Pancreas (tissue), 10 donors: ENCODE data around the gene HMGXB3. TPM values are rescaled to one million over a fixed set of nuclear protein-coding genes. Genes with fewer than 3 reads are reported as not detected.
"Not testable (repeated sequence)": the region's sequence is repeated elsewhere in the genome, so short reads cannot be mapped to it uniquely, and the experiment has no call there.

ENCODE experiments used
- ATAC-seq, 4 donors: fragments of 200-7000 bp; cut with Tn5 transposase; one replicate each; pipeline versions ENCODE4 v1.8.0 to v1.9.1; 2020; ENCODE audit warnings: mild to moderate bottlenecking in 4 of 4, moderate library complexity in 4 of 4
- DNase-seq, 6 donors: peaks; one replicate each; pipeline ENCODE4 v3.0.0-alpha.2; 2020
- FAIRE-seq: peaks from 2 replicates; lab custom pipeline; 2012; peaks lifted over from hg19 to GRCh38; lab: Jason Lieb, UNC
- H3K27ac ChIP-seq, 4 donors: fragments of 200-600 bp; sonication (generic); 1 replicate in 3 of 4; 2 replicates in 1 of 4; pipeline versions ENCODE4 v1.5.0 to v1.8.0; 2020
- H3K27me3 ChIP-seq, 4 donors: fragments of 200-600 bp; one replicate each; pipeline ENCODE4 v1.8.0; 2021
- H3K36me3 ChIP-seq, 3 donors: fragments of 200-600 bp; sonication (generic) in 1 of 3; one replicate each; pipeline versions ENCODE4 v1.5.0 to v1.8.0; 2020 to 2021
- H3K4me1 ChIP-seq, 3 donors: fragments of 200-600 bp; one replicate each; pipeline ENCODE4 v1.8.0; 2021
- H3K4me3 ChIP-seq, 4 donors: fragments of 200-600 bp; sonication (generic) in 2 of 4; one replicate each; pipeline versions ENCODE4 v1.5.0 to v1.8.0; 2020 to 2021
- H3K9me3 ChIP-seq, 4 donors: fragments of 200-600 bp; one replicate each; pipeline ENCODE4 v1.8.0; 2021
- WGBS, 2 donors: extraction: QIAGEN DNeasy Blood & Tissue Kit; methylation state at CpG; one replicate each; pipeline ENCODE4 v1.1.7; 2013; 5-methylcytosine and 5-hydroxymethylcytosine counted together
- intact Hi-C, 3 donors: fragments of 100-400 bp; cut with DNase I; formaldehyde crosslinking; loops; one replicate each; pipeline versions ENCODE4 v1.11.1 to v1.14.2; 2022
- polyA plus RNA-seq, 2 donors: library from polyadenylated mRNA; stranded (reverse); fragments of 200-250 nt; gene quantifications; one replicate each; pipeline ENCODE4 v1.2.3, GENCODE V29; 2013
- total RNA-seq, 6 donors: library from RNA; stranded (reverse); fragmentation: NEBNext Ultra II Directional in 4 of 6; extraction: Animal tissue kit (Norgen Biotek cat#: 25700) in 4 of 6; gene quantifications; one replicate each; pipeline versions ENCODE4 v1.2.1 to v1.2.4, GENCODE V29; 2021 to 2023
- TF ChIP-seq, protein P1 (sequence below), 4 donors: fragments of 200-600 bp; sonication (generic) in 3 of 4; IDR thresholded peaks; one replicate each; pipeline versions ENCODE4 v1.5.0 to v1.8.0; 2021; ENCODE audit warnings: antibody characterized with exemption in 4 of 4
- donor health status: healthy with polysubstance abuse.
- donor health status: DM: no; HTN: no; CAD: no; lungs with moderate emphysema.
- donor health status: DM: no; HTN: no; CAD: no.
- donor health status: control.
- donor health status: control.
- donor health status: Bipolar disorder and iron deficiency.
- donor health status: DM: yes; HTN: yes; CAD: no.
- donor health status: DM: no; HTN: no; CAD: no.
- donor health status: DM: no; HTN: no; CAD: no.
- donor health status: DM: yes; HTN: yes; CAD: no.

Gene HMGXB3
- total and polyA plus RNA-seq, 8 donors = 8.6 to 21.4 (median 12.8) TPM

GRCh38 chr5:150022681-150023080 lies 22.1 kb downstream of the HMGXB3 start:
- FAIRE-seq = no peak
- DNase-seq = no peak
- Histone ChIP-seq H3K36me3 (peaks cover 11 to 58% (median 20%) of the 10 kb centered on the region in 3 donors), H3K27me3 (no peaks in the 10 kb centered on the region), H3K4me3 (no peak overlapping the region), H3K27ac (peak overlapping the region in 1 of 4 donors; percentile 12), H3K9me3 (no peaks in the 10 kb centered on the region), H3K4me1 (no peaks in the 10 kb centered on the region)
- intact Hi-C loops = no loop called here
- 93 to 97% methylated on average over 2 of the region's 2 CpGs for WGBS, 2 donors
- no peak for ATAC-seq
- TF ChIP-seq, protein P1, sequence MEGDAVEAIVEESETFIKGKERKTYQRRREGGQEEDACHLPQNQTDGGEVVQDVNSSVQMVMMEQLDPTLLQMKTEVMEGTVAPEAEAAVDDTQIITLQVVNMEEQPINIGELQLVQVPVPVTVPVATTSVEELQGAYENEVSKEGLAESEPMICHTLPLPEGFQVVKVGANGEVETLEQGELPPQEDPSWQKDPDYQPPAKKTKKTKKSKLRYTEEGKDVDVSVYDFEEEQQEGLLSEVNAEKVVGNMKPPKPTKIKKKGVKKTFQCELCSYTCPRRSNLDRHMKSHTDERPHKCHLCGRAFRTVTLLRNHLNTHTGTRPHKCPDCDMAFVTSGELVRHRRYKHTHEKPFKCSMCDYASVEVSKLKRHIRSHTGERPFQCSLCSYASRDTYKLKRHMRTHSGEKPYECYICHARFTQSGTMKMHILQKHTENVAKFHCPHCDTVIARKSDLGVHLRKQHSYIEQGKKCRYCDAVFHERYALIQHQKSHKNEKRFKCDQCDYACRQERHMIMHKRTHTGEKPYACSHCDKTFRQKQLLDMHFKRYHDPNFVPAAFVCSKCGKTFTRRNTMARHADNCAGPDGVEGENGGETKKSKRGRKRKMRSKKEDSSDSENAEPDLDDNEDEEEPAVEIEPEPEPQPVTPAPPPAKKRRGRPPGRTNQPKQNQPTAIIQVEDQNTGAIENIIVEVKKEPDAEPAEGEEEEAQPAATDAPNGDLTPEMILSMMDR (IDR thresholded peaks at IDR 0.05) = no peak

DNA sequence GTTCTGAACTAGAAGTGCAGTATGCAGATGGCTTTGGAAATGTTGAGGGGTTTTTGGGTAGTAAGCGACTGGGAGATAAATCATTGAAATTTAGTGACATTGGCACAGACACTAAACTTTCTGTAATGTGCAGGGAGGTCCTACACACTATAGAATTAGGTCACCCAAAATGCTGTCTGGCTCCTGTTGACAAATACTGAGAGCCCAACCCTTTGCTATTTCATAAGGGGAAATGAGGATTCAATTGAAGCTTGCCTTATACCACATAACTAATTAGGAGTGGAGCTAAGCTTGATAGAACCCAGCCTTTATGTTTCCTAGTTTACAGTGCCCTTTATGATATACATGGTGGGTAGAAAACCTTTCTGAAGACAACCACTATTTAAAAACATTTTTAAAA lies 22.6 kb downstream of the HMGXB3 start:
- Histone ChIP-seq H3K36me3 (peaks cover 11 to 58% (median 20%) of the 10 kb centered on the region in 3 donors), H3K9me3 (no peaks in the 10 kb centered on the region), H3K27ac (no peak overlapping the region), H3K4me1 (no peaks in the 10 kb centered on the region), H3K27me3 (no peaks in the 10 kb centered on the region), H3K4me3 (no peak overlapping the region)
- no peak for ATAC-seq
- TF ChIP-seq, protein P1 (IDR thresholded peaks at IDR 0.05) = no peak
- DNase-seq = no peak
- intact Hi-C loops = no loop called here
- FAIRE-seq = no peak
- WGBS, 2 donors = 95 to 100% methylated on average over 1 of the region's 1 CpG

GRCh38 chr5:150024346-150024984 lies 23.9 kb downstream of the HMGXB3 start:
- 82 to 90% methylated on average over 9 of the region's 9 CpGs for WGBS, 2 donors
- no peak overlapping the region for H3K4me3 ChIP-seq
- H3K27me3 ChIP-seq = no peaks in the 10 kb centered on the region
- no peaks in the 10 kb centered on the region for H3K9me3 ChIP-seq
- TF ChIP-seq, protein P1 (IDR thresholded peaks at IDR 0.05) = no peak
- H3K36me3 ChIP-seq = peaks cover 4 to 48% (median 14%) of the 10 kb centered on the region in 3 donors
- no peak for ATAC-seq
- no peaks in the 10 kb centered on the region for H3K4me1 ChIP-seq
- DNase-seq = no peak
- intact Hi-C loops = no loop called here
- FAIRE-seq = no peak
- H3K27ac ChIP-seq = no peak overlapping the region

DNA sequence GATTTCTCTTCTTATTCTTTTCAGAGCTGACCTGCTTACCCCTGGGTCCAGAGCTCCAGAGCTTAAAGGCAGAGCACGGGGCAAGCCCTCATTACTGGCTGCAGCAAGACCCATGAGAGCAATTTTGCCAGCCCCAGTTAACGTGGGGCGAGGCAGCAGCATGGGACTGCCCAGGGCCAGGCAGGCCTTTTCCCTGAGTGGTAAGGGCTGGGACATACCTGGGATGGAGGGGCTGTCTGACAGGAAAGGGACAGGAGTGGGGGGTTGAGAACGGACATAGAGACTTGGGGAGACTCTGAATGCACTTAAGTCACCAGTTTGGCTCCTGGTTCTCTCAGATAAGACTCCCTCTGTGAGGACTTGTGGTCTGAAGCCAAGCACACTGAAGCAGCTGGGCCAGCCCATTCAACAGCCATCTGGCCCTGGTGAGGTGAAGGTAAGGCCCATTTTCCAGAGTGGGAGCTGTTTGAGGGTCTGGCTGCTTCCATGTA lies 26.2 kb downstream of the HMGXB3 start:
- H3K4me1 ChIP-seq = no peaks in the 10 kb centered on the region
- TF ChIP-seq, protein P1 (IDR thresholded peaks at IDR 0.05) = no peak
- no peak for DNase-seq
- no peak overlapping the region for H3K4me3 ChIP-seq
- WGBS, 2 donors = 93 to 96% methylated on average over 4 of the region's 4 CpGs
- no peak for ATAC-seq
- intact Hi-C loops = no loop called here
- no peaks in the 10 kb centered on the region for H3K9me3 ChIP-seq
- H3K27me3 ChIP-seq = no peaks in the 10 kb centered on the region
- no peak overlapping the region for H3K27ac ChIP-seq
- H3K36me3 ChIP-seq = peaks cover 4 to 54% (median 17%) of the 10 kb centered on the region in 3 donors
- FAIRE-seq = no peak

- H3K27me3 ChIP-seq, intact Hi-C loops, H3K9me3 ChIP-seq, H3K4me1 ChIP-seq, H3K27ac ChIP-seq, H3K4me3 ChIP-seq, ATAC-seq, DNase-seq, FAIRE-seq: not testable (repeated sequence)
- peaks cover 4 to 67% (median 27%) of the 10 kb centered on the region in 3 donors for H3K36me3 ChIP-seq
- 42 to 59% methylated on average over 1 of the region's 1 CpG for WGBS, 2 donors
Observed at GRCh38 chr5:150028047-150028446, 27.5 kb downstream of the HMGXB3 start.
